SJCRH30 (cell line): ENCODE data around the gene CYTH4. TPM values are rescaled to one million over a fixed set of nuclear protein-coding genes. Genes with fewer than 3 reads are reported as not detected.
"Not testable (repeated sequence)": the region's sequence is repeated elsewhere in the genome, so short reads cannot be mapped to it uniquely, and the experiment has no call there.

Source experiments
- DNase-seq, 2 experiments: peaks; one replicate each; pipeline ENCODE4 v3.0.0-alpha.2; 2015 to 2020
- H3K27ac ChIP-seq: fragments of 250-450 bp; sonication (Bioruptor Pico); 2 replicates; pipeline ENCODE4 v1.5.1; 2020; ENCODE audit warnings: mild to moderate bottlenecking, moderate library complexity
- H3K27me3 ChIP-seq: fragments of 250-450 bp; sonication (Bioruptor Pico); 2 replicates; pipeline ENCODE4 v1.5.1; 2020; ENCODE audit warnings: mild to moderate bottlenecking, moderate library complexity
- H3K36me3 ChIP-seq: fragments of 250-450 bp; sonication (Bioruptor Pico); 2 replicates; pipeline ENCODE4 v1.5.1; 2020; ENCODE audit warnings: mild to moderate bottlenecking, moderate library complexity
- H3K4me1 ChIP-seq: fragments of 250-450 bp; sonication (Bioruptor Pico); 2 replicates; pipeline ENCODE4 v1.5.1; 2020; ENCODE audit warnings: mild to moderate bottlenecking, moderate library complexity
- H3K4me3 ChIP-seq: fragments of 250-450 bp; sonication (Bioruptor Pico); 2 replicates; pipeline ENCODE4 v1.5.1; 2020; ENCODE audit warnings: mild to moderate bottlenecking, moderate library complexity
- H3K9me3 ChIP-seq: fragments of 250-450 bp; sonication (Bioruptor Pico); replicated peaks from 2 replicates; pipeline ENCODE4 v1.5.1; 2020; ENCODE audit warnings: mild to moderate bottlenecking, moderate library complexity
- total RNA-seq: library from RNA; depleted of rRNA; stranded (reverse); fragments of >200 nt; shearing (Covaris generic); gene quantifications from 2 replicates; pipeline ENCODE4 v1.2.3, GENCODE V29; 2014

Gene CYTH4
- total RNA-seq, 1 experiment from 2014 or later, result not detected

- DNase-seq, H3K27ac ChIP-seq: not testable (repeated sequence)
- H3K27me3 ChIP-seq, result peaks cover 15% of the 10 kb centered on the region; the same call in 1 of the 2 replicates
Measured at GRCh38 chr22:37328538-37329237, 46.4 kb downstream of the CYTH4 start.

GRCh38 chr22:37329238-37330140 is 47.2 kb downstream of the CYTH4 start:
- H3K9me3 ChIP-seq, result no peaks in the 10 kb centered on the region
- peaks cover 15% of the 10 kb centered on the region; the same call in 1 of the 2 replicates for H3K27me3 ChIP-seq
- no peaks in the 10 kb centered on the region for H3K36me3 ChIP-seq
- no peak overlapping the region for H3K4me3 ChIP-seq
- H3K27ac ChIP-seq, result no peak overlapping the region
- no peak for DNase-seq
- no peaks in the 10 kb centered on the region for H3K4me1 ChIP-seq

More at GRCh38 chr22:37328538-37329237, 46.4 kb downstream of the CYTH4 start:
- H3K4me3 ChIP-seq, H3K9me3 ChIP-seq, H3K36me3 ChIP-seq, H3K4me1 ChIP-seq: not testable (repeated sequence)

- H3K27me3 ChIP-seq, result peaks cover 15% of the 10 kb centered on the region; the same call in 1 of the 2 replicates
- no peaks in the 10 kb centered on the region for H3K36me3 ChIP-seq
- H3K27ac ChIP-seq, result no peak overlapping the region
- DNase-seq, result peak; percentile 47 to 59
- no peaks in the 10 kb centered on the region for H3K9me3 ChIP-seq
- no peaks in the 10 kb centered on the region for H3K4me1 ChIP-seq
- H3K4me3 ChIP-seq, result no peak overlapping the region
Measured at GRCh38 chr22:37330200-37331033, 48.1 kb downstream of the CYTH4 start.

- H3K27ac ChIP-seq, result no peak overlapping the region
- no peak for DNase-seq
- H3K9me3 ChIP-seq, result no peaks in the 10 kb centered on the region
- H3K27me3 ChIP-seq, result peaks cover 15% of the 10 kb centered on the region; the same call in 1 of the 2 replicates
- H3K4me1 ChIP-seq, result no peaks in the 10 kb centered on the region
- no peaks in the 10 kb centered on the region for H3K36me3 ChIP-seq
- no peak overlapping the region for H3K4me3 ChIP-seq
Measured at GRCh38 chr22:37331034-37331428, 48.7 kb downstream of the CYTH4 start.

- no peak overlapping the region for H3K27ac ChIP-seq
- H3K4me1 ChIP-seq, result no peaks in the 10 kb centered on the region
- no peaks in the 10 kb centered on the region for H3K36me3 ChIP-seq
- peaks cover 12% of the 10 kb centered on the region; the same call in 1 of the 2 replicates for H3K27me3 ChIP-seq
- no peaks in the 10 kb centered on the region for H3K9me3 ChIP-seq
- no peak overlapping the region for H3K4me3 ChIP-seq
- no peak for DNase-seq
Measured at GRCh38 chr22:37331856-37332536, 49.7 kb downstream of the CYTH4 start.

GRCh38 chr22:37333724-37334460 is 51.6 kb downstream of the CYTH4 start:
- Histone ChIP-seq H3K36me3 (no peaks in the 10 kb centered on the region), H3K4me3 (no peak overlapping the region), H3K27ac (no peak overlapping the region), H3K4me1 (no peaks in the 10 kb centered on the region), H3K9me3 (no peaks in the 10 kb centered on the region), H3K27me3 (peaks cover 12% of the 10 kb centered on the region; the same call in 1 of the 2 replicates)
- DNase-seq, result no peak

GRCh38 chr22:37334461-37334858 is 52.2 kb downstream of the CYTH4 start:
- Histone ChIP-seq H3K4me3 (no peak overlapping the region), H3K27me3 (peaks cover 12% of the 10 kb centered on the region; the same call in 1 of the 2 replicates), H3K36me3 (no peaks in the 10 kb centered on the region), H3K4me1 (no peaks in the 10 kb centered on the region), H3K9me3 (no peaks in the 10 kb centered on the region), H3K27ac (no peak overlapping the region)
- DNase-seq, result no peak

GRCh38 chr22:37334859-37335805 is 52.8 kb downstream of the CYTH4 start:
- peaks cover 8% of the 10 kb centered on the region; the same call in 1 of the 2 replicates for H3K27me3 ChIP-seq
- no peak overlapping the region for H3K4me3 ChIP-seq
- H3K9me3 ChIP-seq, result no peaks in the 10 kb centered on the region
- no peak for DNase-seq
- H3K36me3 ChIP-seq, result no peaks in the 10 kb centered on the region
- H3K4me1 ChIP-seq, result no peaks in the 10 kb centered on the region
- no peak overlapping the region for H3K27ac ChIP-seq

- H3K27ac ChIP-seq, result no peak overlapping the region
- H3K4me3 ChIP-seq, result no peak overlapping the region
- H3K27me3 ChIP-seq, result peaks cover 9% of the 10 kb centered on the region; the same call in 1 of the 2 replicates
- H3K36me3 ChIP-seq, result no peaks in the 10 kb centered on the region
- no peak for DNase-seq
- no peaks in the 10 kb centered on the region for H3K4me1 ChIP-seq
- no peaks in the 10 kb centered on the region for H3K9me3 ChIP-seq
Measured at GRCh38 chr22:37335806-37336199, 53.5 kb downstream of the CYTH4 start.

GRCh38 chr22:37336579-37336978 is 54.3 kb downstream of the CYTH4 start:
- Histone ChIP-seq H3K4me1 (no peaks in the 10 kb centered on the region), H3K27me3 (peaks cover 10% of the 10 kb centered on the region; the same call in 1 of the 2 replicates), H3K36me3 (no peaks in the 10 kb centered on the region), H3K4me3 (no peak overlapping the region), H3K27ac (no peak overlapping the region), H3K9me3 (no peaks in the 10 kb centered on the region)
- no peak for DNase-seq

GRCh38 chr22:37337204-37337943 is 55.1 kb downstream of the CYTH4 start:
- Histone ChIP-seq H3K36me3 (no peaks in the 10 kb centered on the region), H3K27me3 (peaks cover 15% of the 10 kb centered on the region; the same call in 1 of the 2 replicates), H3K9me3 (no peaks in the 10 kb centered on the region), H3K27ac (no peak overlapping the region), H3K4me3 (no peak overlapping the region), H3K4me1 (no peaks in the 10 kb centered on the region)
- no peak for DNase-seq
